H9 (cell line): ENCODE data around the gene TBC1D4. TPM values are rescaled to one million over a fixed set of nuclear protein-coding genes. Genes with fewer than 3 reads are reported as not detected.

Experiments
- DNase-seq: peaks from one replicate; pipeline ENCODE4 v3.0.0-alpha.2; 2017
- H2AFZ ChIP-seq: one replicate; pipeline ENCODE4 v1.6.1; 2013; ENCODE audit warnings: mild to moderate bottlenecking, low read length, control low read depth, moderate library complexity
- H2AK5ac ChIP-seq: 2 replicates; pipeline ENCODE4 v1.6.1; 2013; ENCODE audit warnings: low read length, control low read depth, mixed read lengths; ENCODE audit not compliant: insufficient read length
- H2BK120ac ChIP-seq: one replicate; pipeline ENCODE4 v1.6.1; 2013; ENCODE audit warnings: low read depth, mild to moderate bottlenecking, low read length, control low read depth, inconsistent platforms; ENCODE audit not compliant: poor library complexity, severe bottlenecking
- H2BK12ac ChIP-seq: 2 replicates; pipeline ENCODE4 v1.6.1; 2013; ENCODE audit warnings: low read length, control low read depth, mixed read lengths, low read depth; ENCODE audit not compliant: insufficient read length
- H2BK15ac ChIP-seq: 2 replicates; pipeline ENCODE4 v1.6.1; 2013; ENCODE audit warnings: low read depth, low read length, control low read depth
- H2BK20ac ChIP-seq: one replicate; pipeline ENCODE4 v1.6.1; 2013; ENCODE audit warnings: low read depth, mild to moderate bottlenecking, low read length, control low read depth, inconsistent platforms; ENCODE audit not compliant: poor library complexity, severe bottlenecking
- H2BK5ac ChIP-seq: 2 replicates; pipeline ENCODE4 v1.6.1; 2013; ENCODE audit warnings: low read length, control low read depth, mixed read lengths; ENCODE audit not compliant: insufficient read length
- H3K14ac ChIP-seq: 2 replicates; pipeline ENCODE4 v1.6.1; 2013; ENCODE audit warnings: low read length, control low read depth; ENCODE audit not compliant: insufficient read depth
- H3K18ac ChIP-seq: 2 replicates; pipeline ENCODE4 v1.6.1; 2013; ENCODE audit warnings: low read depth, mild to moderate bottlenecking, mixed read lengths, low read length, control low read depth; ENCODE audit not compliant: insufficient read length
- H3K23ac ChIP-seq: 2 replicates; pipeline ENCODE4 v1.6.1; 2013; ENCODE audit warnings: low read length, control low read depth, mixed read lengths, low read depth; ENCODE audit not compliant: insufficient read length
- H3K23me2 ChIP-seq: 2 replicates; pipeline ENCODE4 v1.6.1; 2013; ENCODE audit warnings: low read depth, mild to moderate bottlenecking, mixed read lengths, low read length, control low read depth; ENCODE audit not compliant: insufficient read length, poor library complexity, severe bottlenecking
- H3K27ac ChIP-seq: 2 replicates; pipeline ENCODE4 v1.5.1; 2013; ENCODE audit warnings: low read length, control low read depth, mixed read lengths, low read depth; ENCODE audit not compliant: insufficient read length
- H3K27me3 ChIP-seq: 2 replicates; pipeline ENCODE4 v1.6.1; 2013; ENCODE audit warnings: low read length, control low read depth, inconsistent platforms; ENCODE audit not compliant: insufficient read depth
- H3K4ac ChIP-seq: 2 replicates; pipeline ENCODE4 v1.6.1; 2013; ENCODE audit warnings: low read depth, mild to moderate bottlenecking, control low read depth, inconsistent platforms, low read length, moderate library complexity
- H3K4me1 ChIP-seq: 2 replicates; pipeline ENCODE4 v1.6.1; 2013; ENCODE audit warnings: low read length, control low read depth, inconsistent platforms; ENCODE audit not compliant: insufficient read depth
- H3K4me2 ChIP-seq: 2 replicates; pipeline ENCODE4 v1.6.1; 2013; ENCODE audit warnings: low read length, control low read depth, mixed read lengths; ENCODE audit not compliant: insufficient read length, insufficient read depth
- H3K56ac ChIP-seq: 2 replicates; pipeline ENCODE4 v1.6.1; 2013; ENCODE audit warnings: low read depth, mild to moderate bottlenecking, mixed read lengths, low read length, control low read depth; ENCODE audit not compliant: insufficient read length
- H3K79me1 ChIP-seq: 2 replicates; pipeline ENCODE4 v1.6.1; 2013; ENCODE audit warnings: low read depth, mild to moderate bottlenecking, moderate library complexity, low read length, control low read depth, inconsistent platforms; ENCODE audit not compliant: insufficient read depth, poor library complexity, severe bottlenecking
- H3K79me2 ChIP-seq: 2 replicates; pipeline ENCODE4 v1.6.1; 2013; ENCODE audit warnings: low read length, control low read depth, inconsistent platforms; ENCODE audit not compliant: insufficient read depth
- H3K9ac ChIP-seq: 2 replicates; pipeline ENCODE4 v1.6.1; 2013; ENCODE audit warnings: low read length, control low read depth, mixed read lengths; ENCODE audit not compliant: insufficient read length; ENCODE audit errors: extremely low read depth
- H3K9me3 ChIP-seq: one replicate; pipeline ENCODE4 v1.6.1; 2013; ENCODE audit warnings: low read depth, low read length, inconsistent platforms; ENCODE audit not compliant: control insufficient read depth
- H3T11ph ChIP-seq: one replicate; pipeline ENCODE4 v1.6.1; 2013; ENCODE audit warnings: mild to moderate bottlenecking, low read length, control low read depth, inconsistent platforms
- H4K20me1 ChIP-seq: one replicate; pipeline ENCODE4 v1.6.1; 2013; ENCODE audit not compliant: control insufficient read depth, insufficient read length, insufficient read depth
- H4K5ac ChIP-seq: 2 replicates; pipeline ENCODE4 v1.6.1; 2013; ENCODE audit warnings: low read depth, mild to moderate bottlenecking, mixed read lengths, low read length, control low read depth; ENCODE audit not compliant: insufficient read length
- H4K8ac ChIP-seq: replicated peaks from 2 replicates; pipeline ENCODE4 v1.6.1; 2013; ENCODE audit warnings: low read length, control low read depth, mixed read lengths, low read depth; ENCODE audit not compliant: insufficient read length
- H4K91ac ChIP-seq: 2 replicates; pipeline ENCODE4 v1.6.1; 2013; ENCODE audit warnings: low read depth, mild to moderate bottlenecking, moderate library complexity, mixed read lengths, low read length, control low read depth; ENCODE audit not compliant: insufficient read length
- H3K27ac Mint-ChIP-seq, 3 experiments: 2 replicates in 2 of 3; 3 replicates in 1 of 3; pipeline ENCODE4 v1.8.0; 2020 to 2021; ENCODE audit warnings: mixed read lengths in 3 of 3, mild to moderate bottlenecking in 1 of 3, moderate library complexity in 1 of 3
- H3K27me3 Mint-ChIP-seq: 2 replicates; pipeline ENCODE4 v1.8.0; 2021; ENCODE audit warnings: low read depth, mild to moderate bottlenecking, moderate library complexity, mixed read lengths
- H3K36me3 Mint-ChIP-seq, 3 experiments: 2 replicates in 2 of 3; 3 replicates in 1 of 3; pipeline ENCODE4 v1.8.0; 2020 to 2021; ENCODE audit warnings: low read depth in 3 of 3, mixed read lengths in 3 of 3; ENCODE audit not compliant: insufficient read depth in 1 of 3
- H3K4me1 Mint-ChIP-seq, 2 experiments: 2 replicates each; pipeline ENCODE4 v1.8.0; 2020; ENCODE audit warnings: mixed read lengths in 2 of 2
- H3K4me3 Mint-ChIP-seq, 2 experiments: 2 replicates in 1 of 2; 3 replicates in 1 of 2; pipeline ENCODE4 v1.8.0; 2020 to 2021; ENCODE audit warnings: mild to moderate bottlenecking in 2 of 2, mixed read lengths in 2 of 2, moderate library complexity in 1 of 2
- H3K9me3 Mint-ChIP-seq, 2 experiments: 2 replicates in 1 of 2; 3 replicates in 1 of 2; pipeline ENCODE4 v1.8.0; 2020; ENCODE audit warnings: mild to moderate bottlenecking in 2 of 2, mixed read lengths in 2 of 2, moderate library complexity in 1 of 2
- CTCF ChIP-seq: fragments of 200-600 bp; sonication (generic); conservative IDR thresholded peaks from 3 replicates; pipeline ENCODE4 v1.8.0; 2021; ENCODE audit warnings: antibody characterized with exemption, mild to moderate bottlenecking
- WGBS: extraction: QIAGEN DNeasy Blood & Tissue Kit; methylation state at CpG from one replicate; pipeline ENCODE4 v1.1.7; 2013; ENCODE audit warnings: missing lambda C conversion rate, low lambda C conversion rate, mixed read lengths; ENCODE audit not compliant: insufficient read length; ENCODE audit errors: extremely low coverage; 5-methylcytosine and 5-hydroxymethylcytosine counted together
- total RNA-seq: library from RNA; stranded (reverse); gene quantifications from 2 replicates; pipeline ENCODE4 v1.2.1, GENCODE V29; 2021

The TBC1D4 gene
- total RNA-seq, 1 experiment from 2014 or later = 10.5 TPM

- H3K4me3 Mint-ChIP-seq = no peak overlapping the region
- Histone ChIP-seq H3K56ac (no peak overlapping the region), H3K23me2 (no peaks in the 10 kb centered on the region), H3K9me3 (no peaks in the 10 kb centered on the region), H3T11ph (no peak overlapping the region), H2AFZ (no peak overlapping the region), H2BK12ac (no peak overlapping the region), H3K79me2 (no peaks in the 10 kb centered on the region), H3K23ac (no peak overlapping the region), H2BK20ac (no peak overlapping the region), H3K4me1 (no peaks in the 10 kb centered on the region), H2BK5ac (no peak overlapping the region), H3K4me2 (no peak overlapping the region), H2BK15ac (no peak overlapping the region), H3K27ac (no peak overlapping the region), H4K5ac (no peak overlapping the region), H3K27me3 (no peaks in the 10 kb centered on the region), H4K91ac (no peak overlapping the region), H2AK5ac (no peak overlapping the region), H2BK120ac (no peak overlapping the region), H3K4ac (no peak overlapping the region), H3K9ac (no peak overlapping the region), H3K18ac (no peak overlapping the region), H3K14ac (no peak overlapping the region), H4K20me1 (no peaks in the 10 kb centered on the region), H4K8ac (no peak overlapping the region), H3K79me1 (no peaks in the 10 kb centered on the region)
- peak overlapping the region in 1 of 3 experiments; percentile 14; a peak in 1 of 7 replicates for H3K27ac Mint-ChIP-seq
- no peaks in the 10 kb centered on the region for H3K27me3 Mint-ChIP-seq
- peaks cover 4 to 7% of the 10 kb centered on the region in 2 experiments for H3K4me1 Mint-ChIP-seq
- no CpG with 5 or more reads among the region's 4 CpGs for WGBS
- H3K9me3 Mint-ChIP-seq = no peaks in the 10 kb centered on the region
- DNase-seq = no peak
- H3K36me3 Mint-ChIP-seq = peaks cover 0 to 3% (median 0%) of the 10 kb centered on the region in 3 experiments; a peak in 2 of 7 replicates
- no peak for TF ChIP-seq CTCF
Observed at GRCh38 chr13:75319254-75319653, 162.7 kb downstream of the TBC1D4 start.
